NCI-H1105 treated with DMSO at 0.1 percent for 48 hours (cell line): ENCODE results near the gene SPC24.
A peak's percentile ranks its signal among the peaks of the same experiment; 100 is the strongest.
"Not testable (repeated sequence)": the region's sequence is repeated elsewhere in the genome, so short reads cannot be mapped to it uniquely, and the experiment has no call there.

Experiments used
- DNase-seq: peaks from one replicate; lab custom pipeline; 2025; lab: John Stamatoyannopoulos, UW

Gene SPC24

GRCh38 chr19:11164879-11165406 is 9.4 kb upstream of the SPC24 start:
- DNase-seq = no peak

GRCh38 chr19:11164296-11164695 is 8.7 kb upstream of the SPC24 start:
- DNase-seq = no peak

- DNase-seq = not testable (repeated sequence)
Observed at GRCh38 chr19:11160440-11160768, 4.8 kb upstream of the SPC24 start.

- DNase-seq = no peak
Observed at GRCh38 chr19:11159598-11160439, 4.2 kb upstream of the SPC24 start.

GRCh38 chr19:11154683-11155047 is 917 bp downstream of the SPC24 start:
- DNase-seq = no peak

GRCh38 chr19:11152318-11153062 is 3.1 kb downstream of the SPC24 start:
- DNase-seq = no peak

GRCh38 chr19:11151181-11151580 is 4.4 kb downstream of the SPC24 start:
- no peak for DNase-seq

- no peak for DNase-seq
Observed at GRCh38 chr19:11148001-11148400, 7.6 kb downstream of the SPC24 start.

- DNase-seq = no peak
Observed at GRCh38 chr19:11145536-11145924, 10.1 kb downstream of the SPC24 start.

GRCh38 chr19:11142528-11143171 is 12.9 kb downstream of the SPC24 start:
- DNase-seq = no peak

GRCh38 chr19:11141937-11142527 is 13.6 kb downstream of the SPC24 start:
- no peak for DNase-seq

GRCh38 chr19:11140896-11141295 is 14.7 kb downstream of the SPC24 start:
- DNase-seq = no peak

- not testable (repeated sequence) for DNase-seq
Observed at GRCh38 chr19:11140023-11140538, 15.5 kb downstream of the SPC24 start.

GRCh38 chr19:11138601-11139300 is 16.8 kb downstream of the SPC24 start:
- no peak for DNase-seq

- DNase-seq = peak; percentile 73
Observed at GRCh38 chr19:11137542-11138384, 17.8 kb downstream of the SPC24 start.

GRCh38 chr19:11136400-11137101 is 19.0 kb downstream of the SPC24 start:
- no peak for DNase-seq

- DNase-seq = no peak
Observed at GRCh38 chr19:11131471-11131870, 24.1 kb downstream of the SPC24 start.

- DNase-seq = peak; percentile 62
Observed at GRCh38 chr19:11130824-11131455, 24.6 kb downstream of the SPC24 start.

GRCh38 chr19:11127905-11128304 is 27.7 kb downstream of the SPC24 start:
- no peak for DNase-seq
